ENCODE results near the gene GSC2. TPM values are rescaled to one million over a fixed set of nuclear protein-coding genes. Genes with fewer than 3 reads are reported as not detected.
A peak's percentile ranks its signal among the peaks of the same experiment; 100 is the strongest.

GSC2 gene
- total and polyA plus RNA-seq, 4 donors: not detected

DNA sequence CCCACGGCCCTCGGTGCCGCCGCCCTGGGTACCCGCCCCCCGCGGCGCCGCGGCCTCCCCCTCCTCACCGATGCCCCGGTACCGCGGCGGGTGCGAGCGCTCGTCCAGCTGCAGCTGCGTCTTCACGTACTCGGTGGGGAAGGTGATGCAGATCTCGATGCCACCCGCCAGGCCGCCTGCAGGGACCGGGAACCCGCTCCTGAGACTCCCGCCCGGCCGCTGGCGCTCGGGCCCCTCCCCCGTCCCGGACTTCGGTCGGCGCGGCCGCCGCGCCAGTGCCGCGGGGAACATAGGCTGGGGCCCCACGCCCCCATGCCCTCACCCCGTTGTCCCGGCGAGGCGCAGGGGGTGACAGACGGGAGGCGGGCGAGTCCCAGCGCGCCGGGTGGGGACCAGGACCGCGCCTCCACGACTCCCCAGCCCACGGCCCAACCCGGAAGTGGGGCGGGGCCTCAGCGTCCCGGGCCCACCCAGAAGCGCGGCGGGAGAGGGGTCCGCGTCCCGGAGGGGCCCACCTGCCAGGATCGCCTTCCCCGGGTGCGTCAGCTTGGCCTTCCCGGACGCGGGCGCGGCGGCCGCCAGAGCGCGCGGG, 28.1 kb upstream of the GSC2 start:
- no peak for TF ChIP-seq RXRA (IDR thresholded peaks at IDR 0.05)
- TF ChIP-seq FOXA2 (IDR thresholded peaks at IDR 0.05): no peak
- TF ChIP-seq, protein P1, sequence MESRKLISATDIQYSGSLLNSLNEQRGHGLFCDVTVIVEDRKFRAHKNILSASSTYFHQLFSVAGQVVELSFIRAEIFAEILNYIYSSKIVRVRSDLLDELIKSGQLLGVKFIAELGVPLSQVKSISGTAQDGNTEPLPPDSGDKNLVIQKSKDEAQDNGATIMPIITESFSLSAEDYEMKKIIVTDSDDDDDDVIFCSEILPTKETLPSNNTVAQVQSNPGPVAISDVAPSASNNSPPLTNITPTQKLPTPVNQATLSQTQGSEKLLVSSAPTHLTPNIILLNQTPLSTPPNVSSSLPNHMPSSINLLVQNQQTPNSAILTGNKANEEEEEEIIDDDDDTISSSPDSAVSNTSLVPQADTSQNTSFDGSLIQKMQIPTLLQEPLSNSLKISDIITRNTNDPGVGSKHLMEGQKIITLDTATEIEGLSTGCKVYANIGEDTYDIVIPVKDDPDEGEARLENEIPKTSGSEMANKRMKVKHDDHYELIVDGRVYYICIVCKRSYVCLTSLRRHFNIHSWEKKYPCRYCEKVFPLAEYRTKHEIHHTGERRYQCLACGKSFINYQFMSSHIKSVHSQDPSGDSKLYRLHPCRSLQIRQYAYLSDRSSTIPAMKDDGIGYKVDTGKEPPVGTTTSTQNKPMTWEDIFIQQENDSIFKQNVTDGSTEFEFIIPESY (IDR thresholded peaks at IDR 0.05): no peak
- no peak for TF ChIP-seq NR2F2 (IDR thresholded peaks at IDR 0.05)
- no peak for DNase-seq (ENCODE audit: low spot score)
- Histone ChIP-seq H3K27me3 (ENCODE audit: control insufficient read depth in 4 of 4, insufficient read depth in 4 of 4, low read length in 3 of 4) (no peaks in the 10 kb centered on the region), H3K27ac (ENCODE audit: low read depth in 1 of 2, low read length in 2 of 2) (peak overlapping the region; percentile 65 to 90), H3K36me3 (ENCODE audit: control insufficient read depth in 4 of 4, insufficient read depth in 3 of 4, low read depth in 1 of 4, low read length in 3 of 4) (no peaks in the 10 kb centered on the region), H3K9me3 (ENCODE audit: control insufficient read depth in 4 of 4, low read length in 3 of 4) (no peaks in the 10 kb centered on the region), H3K4me3 (ENCODE audit: low read depth in 1 of 3, low read length in 3 of 3) (peak overlapping the region; percentile 62 to 84 (median 67)), H3K9ac (ENCODE audit: low read depth in 1 of 2, low read length in 2 of 2) (peak overlapping the region in 1 of 2 donors; percentile 23), H3K4me1 (ENCODE audit: control insufficient read depth in 4 of 4, insufficient read depth in 4 of 4, low read length in 3 of 4) (peaks cover 15 to 65% (median 53%) of the 10 kb centered on the region in 4 donors)
- under 1% methylated on average over 80 of the region's 80 CpGs for WGBS

DNA sequence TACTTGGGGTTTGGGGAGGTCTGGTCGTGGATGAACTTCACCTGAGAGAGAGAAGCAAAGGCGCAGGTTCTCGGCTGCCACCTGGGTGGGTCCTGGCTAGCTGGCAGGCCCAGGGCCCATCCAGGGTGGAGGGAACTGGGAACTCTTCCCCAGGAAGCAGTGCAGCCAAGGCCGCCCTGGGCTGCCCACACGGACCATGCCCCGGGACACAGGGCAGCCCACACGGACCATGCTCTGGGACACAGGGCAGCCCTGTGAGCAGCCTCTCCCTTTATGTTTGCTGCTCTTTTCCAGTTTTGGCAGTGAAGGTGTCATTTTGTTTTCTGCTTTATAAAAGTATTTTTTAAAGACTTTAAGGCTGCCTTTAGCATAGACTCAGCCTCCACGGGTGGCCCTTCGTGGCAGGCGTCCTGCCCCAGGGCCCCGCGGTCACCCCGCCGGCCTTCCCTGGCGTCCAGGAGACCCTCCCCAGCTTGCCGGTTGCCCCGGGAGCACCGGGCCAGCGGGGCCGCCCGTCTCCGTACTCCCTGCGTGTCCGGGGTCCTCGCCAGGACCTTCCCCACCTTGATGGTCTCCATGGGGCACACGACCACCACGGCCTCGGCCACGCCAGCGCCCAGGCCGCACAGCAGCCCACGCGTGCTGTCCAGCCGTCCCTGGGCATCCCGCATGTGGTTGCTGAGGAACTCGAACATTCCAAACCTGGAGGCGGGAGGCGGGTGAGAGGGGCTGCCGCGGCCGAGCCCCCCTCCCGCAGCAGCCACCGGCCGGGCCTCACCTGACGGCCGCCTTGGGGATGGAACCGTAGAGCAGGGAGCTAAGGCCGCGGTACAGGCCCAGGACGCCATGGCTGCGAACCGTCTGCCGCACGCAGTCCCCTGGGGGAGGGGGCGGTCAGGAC, 27.3 kb upstream of the GSC2 start:
- H3K36me3 ChIP-seq (ENCODE audit: control insufficient read depth in 4 of 4, insufficient read depth in 3 of 4, low read depth in 1 of 4, low read length in 3 of 4): no peaks in the 10 kb centered on the region
- peak overlapping the region in 1 of 2 donors; percentile 62 for H3K9ac ChIP-seq (ENCODE audit: low read depth in 1 of 2, low read length in 2 of 2)
- no peaks in the 10 kb centered on the region for H3K9me3 ChIP-seq (ENCODE audit: control insufficient read depth in 4 of 4, low read length in 3 of 4)
- 14% methylated on average over 55 of the region's 55 CpGs for WGBS
- TF ChIP-seq, protein P2, sequence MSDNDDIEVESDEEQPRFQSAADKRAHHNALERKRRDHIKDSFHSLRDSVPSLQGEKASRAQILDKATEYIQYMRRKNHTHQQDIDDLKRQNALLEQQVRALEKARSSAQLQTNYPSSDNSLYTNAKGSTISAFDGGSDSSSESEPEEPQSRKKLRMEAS (IDR thresholded peaks at IDR 0.05): no peak
- TF ChIP-seq RXRA (IDR thresholded peaks at IDR 0.05): peak in 1 of 2 donors; percentile 56
- peak; percentile 21 for TF ChIP-seq YY1 (IDR thresholded peaks at IDR 0.05)
- TF ChIP-seq SP1 (IDR thresholded peaks at IDR 0.05): peak; percentile 60
- TF ChIP-seq TAF1 (conservative IDR thresholded peaks at IDR 0.05): no peak
- TF ChIP-seq HNF4A (conservative IDR thresholded peaks at IDR 0.05): peak; percentile 82 to 92
- peak; percentile 33 for DNase-seq (ENCODE audit: low spot score)
- peak overlapping the region; percentile 65 to 90 for H3K27ac ChIP-seq (ENCODE audit: low read depth in 1 of 2, low read length in 2 of 2)
- peak overlapping the region; percentile 62 to 84 (median 67) for H3K4me3 ChIP-seq (ENCODE audit: low read depth in 1 of 3, low read length in 3 of 3)
- H3K4me1 ChIP-seq (ENCODE audit: control insufficient read depth in 4 of 4, insufficient read depth in 4 of 4, low read length in 3 of 4): peaks cover 19 to 72% (median 60%) of the 10 kb centered on the region in 4 donors
- H3K27me3 ChIP-seq (ENCODE audit: control insufficient read depth in 4 of 4, insufficient read depth in 4 of 4, low read length in 3 of 4): no peaks in the 10 kb centered on the region

DNA sequence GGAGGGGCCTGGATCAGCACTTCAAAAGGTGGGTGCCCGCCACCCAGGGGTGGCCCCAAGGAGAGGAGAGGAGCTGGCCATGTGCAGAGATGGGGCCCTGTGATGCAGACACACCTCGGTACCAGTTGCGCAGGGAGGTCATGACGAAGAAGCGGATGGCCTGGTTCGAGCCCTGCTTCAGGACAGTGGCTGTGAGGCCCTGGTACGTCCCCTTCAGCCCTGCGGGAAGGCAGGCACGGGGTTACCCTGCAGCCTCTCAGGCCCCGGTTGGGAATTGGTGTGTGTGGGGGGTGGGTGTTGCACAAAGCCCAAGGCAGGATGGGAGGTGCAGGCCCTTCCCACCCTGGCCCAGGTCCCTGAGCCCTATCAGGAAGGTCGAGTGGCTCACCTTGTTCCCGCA, 26.6 kb upstream of the GSC2 start:
- H3K27ac ChIP-seq (ENCODE audit: low read depth in 1 of 2, low read length in 2 of 2): peak overlapping the region; percentile 65 to 90
- H3K4me3 ChIP-seq (ENCODE audit: low read depth in 1 of 3, low read length in 3 of 3): no peak overlapping the region
- no peaks in the 10 kb centered on the region for H3K36me3 ChIP-seq (ENCODE audit: control insufficient read depth in 4 of 4, insufficient read depth in 3 of 4, low read depth in 1 of 4, low read length in 3 of 4)
- no peak overlapping the region for H3K9ac ChIP-seq (ENCODE audit: low read depth in 1 of 2, low read length in 2 of 2)
- H3K27me3 ChIP-seq (ENCODE audit: control insufficient read depth in 4 of 4, insufficient read depth in 4 of 4, low read length in 3 of 4): no peaks in the 10 kb centered on the region
- no peaks in the 10 kb centered on the region for H3K9me3 ChIP-seq (ENCODE audit: control insufficient read depth in 4 of 4, low read length in 3 of 4)
- peaks cover 22 to 77% (median 66%) of the 10 kb centered on the region in 4 donors for H3K4me1 ChIP-seq (ENCODE audit: control insufficient read depth in 4 of 4, insufficient read depth in 4 of 4, low read length in 3 of 4)
- peak; percentile 25 for DNase-seq (ENCODE audit: low spot score)
- 71% methylated on average over 12 of the region's 12 CpGs for WGBS
- TF ChIP-seq, protein P1 (IDR thresholded peaks at IDR 0.05): no peak
- no peak for TF ChIP-seq RAD21 (IDR thresholded peaks at IDR 0.05)
- no peak for TF ChIP-seq EGR1 (IDR thresholded peaks at IDR 0.05; ENCODE audit: low read depth in 2 of 2)
- TF ChIP-seq HNF4A (conservative IDR thresholded peaks at IDR 0.05): no peak
- no peak for TF ChIP-seq SP1 (IDR thresholded peaks at IDR 0.05)
- TF ChIP-seq TAF1 (conservative IDR thresholded peaks at IDR 0.05): no peak
- no peak for TF ChIP-seq NR2F2 (IDR thresholded peaks at IDR 0.05)
- TF ChIP-seq FOXA2 (IDR thresholded peaks at IDR 0.05): no peak
- TF ChIP-seq, protein P2 (IDR thresholded peaks at IDR 0.05): no peak
- no peak for TF ChIP-seq JUND (IDR thresholded peaks at IDR 0.05)
- TF ChIP-seq RXRA (IDR thresholded peaks at IDR 0.05): no peak
- TF ChIP-seq, protein P3, sequence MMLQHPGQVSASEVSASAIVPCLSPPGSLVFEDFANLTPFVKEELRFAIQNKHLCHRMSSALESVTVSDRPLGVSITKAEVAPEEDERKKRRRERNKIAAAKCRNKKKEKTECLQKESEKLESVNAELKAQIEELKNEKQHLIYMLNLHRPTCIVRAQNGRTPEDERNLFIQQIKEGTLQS (IDR thresholded peaks at IDR 0.05): no peak
- TF ChIP-seq, protein P4, sequence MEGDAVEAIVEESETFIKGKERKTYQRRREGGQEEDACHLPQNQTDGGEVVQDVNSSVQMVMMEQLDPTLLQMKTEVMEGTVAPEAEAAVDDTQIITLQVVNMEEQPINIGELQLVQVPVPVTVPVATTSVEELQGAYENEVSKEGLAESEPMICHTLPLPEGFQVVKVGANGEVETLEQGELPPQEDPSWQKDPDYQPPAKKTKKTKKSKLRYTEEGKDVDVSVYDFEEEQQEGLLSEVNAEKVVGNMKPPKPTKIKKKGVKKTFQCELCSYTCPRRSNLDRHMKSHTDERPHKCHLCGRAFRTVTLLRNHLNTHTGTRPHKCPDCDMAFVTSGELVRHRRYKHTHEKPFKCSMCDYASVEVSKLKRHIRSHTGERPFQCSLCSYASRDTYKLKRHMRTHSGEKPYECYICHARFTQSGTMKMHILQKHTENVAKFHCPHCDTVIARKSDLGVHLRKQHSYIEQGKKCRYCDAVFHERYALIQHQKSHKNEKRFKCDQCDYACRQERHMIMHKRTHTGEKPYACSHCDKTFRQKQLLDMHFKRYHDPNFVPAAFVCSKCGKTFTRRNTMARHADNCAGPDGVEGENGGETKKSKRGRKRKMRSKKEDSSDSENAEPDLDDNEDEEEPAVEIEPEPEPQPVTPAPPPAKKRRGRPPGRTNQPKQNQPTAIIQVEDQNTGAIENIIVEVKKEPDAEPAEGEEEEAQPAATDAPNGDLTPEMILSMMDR (IDR thresholded peaks at IDR 0.05; ENCODE audit: low read depth, low read length, missing input control): no peak
- no peak for TF ChIP-seq HNF4G (IDR thresholded peaks at IDR 0.05)
- TF ChIP-seq YY1 (IDR thresholded peaks at IDR 0.05): no peak

Data from liver (tissue), 9 donors.